HG03139 (cell line): ENCODE results near the gene ATP11A.
"Not testable (repeated sequence)": the region's sequence is repeated elsewhere in the genome, so short reads cannot be mapped to it uniquely, and the experiment has no call there.

Experiments
- ATAC-seq: cut with Tn5 transposase; IDR thresholded peaks from one replicate; pipeline ENCODE4 v1.9.1; 2021; ENCODE audit not compliant: unreplicated experiment

The ATP11A gene

GRCh38 chr13:112772929-112773328 lies 83.1 kb downstream of the ATP11A start:
- ATAC-seq: no peak

- ATAC-seq: no peak
These were observed 84.0 kb downstream of the ATP11A start for GRCh38 chr13:112773601-112774447.

- no peak for ATAC-seq
These were observed 84.6 kb downstream of the ATP11A start for GRCh38 chr13:112774448-112774792.

- ATAC-seq: no peak
These were observed 85.2 kb downstream of the ATP11A start for GRCh38 chr13:112774829-112775565.

- ATAC-seq: no peak
These were observed 86.0 kb downstream of the ATP11A start for GRCh38 chr13:112775791-112776279.

GRCh38 chr13:112776354-112776753 lies 86.5 kb downstream of the ATP11A start:
- ATAC-seq: no peak

- no peak for ATAC-seq
These were observed 87.1 kb downstream of the ATP11A start for GRCh38 chr13:112776971-112777370.

GRCh38 chr13:112777637-112778406 lies 88.0 kb downstream of the ATP11A start:
- ATAC-seq: no peak

GRCh38 chr13:112779856-112780604 lies 90.2 kb downstream of the ATP11A start:
- no peak for ATAC-seq

GRCh38 chr13:112781287-112781686 lies 91.4 kb downstream of the ATP11A start:
- no peak for ATAC-seq

GRCh38 chr13:112781881-112782361 lies 92.1 kb downstream of the ATP11A start:
- ATAC-seq: no peak

- ATAC-seq: no peak
These were observed 92.7 kb downstream of the ATP11A start for GRCh38 chr13:112782429-112783010.

GRCh38 chr13:112783135-112783977 lies 93.5 kb downstream of the ATP11A start:
- no peak for ATAC-seq

GRCh38 chr13:112783978-112784371 lies 94.1 kb downstream of the ATP11A start:
- no peak for ATAC-seq

GRCh38 chr13:112784811-112785482 lies 95.1 kb downstream of the ATP11A start:
- no peak for ATAC-seq

- ATAC-seq: no peak
These were observed 95.6 kb downstream of the ATP11A start for GRCh38 chr13:112785483-112785856.

GRCh38 chr13:112786810-112787209 lies 97.0 kb downstream of the ATP11A start:
- ATAC-seq: not testable (repeated sequence)

GRCh38 chr13:112790735-112791641 lies 101.2 kb downstream of the ATP11A start:
- no peak for ATAC-seq
